Activated CD4-positive, alpha-beta T cell treated with anti-CD3 and anti-CD28 coated beads, Interleukin-2, Interleukin-4, amounts not matched to agents 100 ng/mL and 50 ng/mL, durations not matched to agents 16 hours and 8 hours (primary cell): ENCODE measurements around the gene DND1.
"Not testable (repeated sequence)": the region's sequence is repeated elsewhere in the genome, so short reads cannot be mapped to it uniquely, and the experiment has no call there.

ENCODE experiments used
- DNase-seq: peaks from one replicate; pipeline ENCODE4 v3.0.0-alpha.2; 2020; ENCODE audit warnings: low spot score

DND1 gene

GRCh38 chr5:140672455-140673186, 755 bp downstream of the DND1 start:
- DNase-seq, result no peak

- no peak for DNase-seq
These were observed 1.8 kb downstream of the DND1 start for GRCh38 chr5:140671472-140672125.

- DNase-seq, result not testable (repeated sequence)
These were observed 2.3 kb downstream of the DND1 start for GRCh38 chr5:140671035-140671434.

GRCh38 chr5:140664359-140665119, 8.8 kb downstream of the DND1 start, which contains the start of gene WDR55:
Gene WDR55, plus strand, starts transcription at chr5:140664904. Its CDS starts 9 bp downstream, at chr5:140664913.
- peak; percentile 96 for DNase-seq

GRCh38 chr5:140664030-140664358, 9.4 kb downstream of the DND1 start:
- no peak for DNase-seq

- not testable (repeated sequence) for DNase-seq
These were observed 13.0 kb downstream of the DND1 start for GRCh38 chr5:140660371-140660770.

GRCh38 chr5:140658870-140659269, 14.5 kb downstream of the DND1 start:
- DNase-seq, result no peak

GRCh38 chr5:140647042-140647419, 26.3 kb downstream of the DND1 start:
- DNase-seq, result no peak

- no peak for DNase-seq
These were observed 30.7 kb downstream of the DND1 start for GRCh38 chr5:140642718-140643117.

GRCh38 chr5:140641716-140642115, 31.7 kb downstream of the DND1 start:
- no peak for DNase-seq

GRCh38 chr5:140639148-140639981, 34.0 kb downstream of the DND1 start, which contains the start of gene TMCO6:
Gene TMCO6, plus strand, starts transcription at chr5:140639451. Its CDS starts 77 bp downstream, at chr5:140639528.
- peak; percentile 97 for DNase-seq

GRCh38 chr5:140638898-140639147, 34.6 kb downstream of the DND1 start:
- not testable (repeated sequence) for DNase-seq

- DNase-seq, result no peak
These were observed 35.8 kb downstream of the DND1 start for GRCh38 chr5:140637371-140638100.

- no peak for DNase-seq
These were observed 37.8 kb downstream of the DND1 start for GRCh38 chr5:140635291-140636257.

- DNase-seq, result no peak
These were observed 39.3 kb downstream of the DND1 start for GRCh38 chr5:140634103-140634502.

GRCh38 chr5:140633501-140633900, 39.9 kb downstream of the DND1 start:
- DNase-seq, result no peak

- no peak for DNase-seq
These were observed 40.3 kb downstream of the DND1 start, which contains the start of gene CD14 for GRCh38 chr5:140633021-140633471. Gene CD14, minus strand, starts transcription at chr5:140633175. Its CDS starts 104 bp downstream, at chr5:140633071.

- peak; percentile 53 for DNase-seq
These were observed 40.9 kb downstream of the DND1 start for GRCh38 chr5:140632366-140633020.

GRCh38 chr5:140631831-140632365, 41.5 kb downstream of the DND1 start:
- no peak for DNase-seq
